ENCODE data around the gene BBS12. TPM values are rescaled to one million over a fixed set of nuclear protein-coding genes. Genes with fewer than 3 reads are reported as not detected.

BBS12 gene
- total RNA-seq, 1 donor from 2014 or later = 5.4 TPM

GRCh38 chr4:122744229-122744628 lies 11.7 kb downstream of the BBS12 start:
- Histone ChIP-seq H3K36me3 (peaks cover 21% of the 10 kb centered on the region), H3K27me3 (ENCODE audit: low read depth) (no peaks in the 10 kb centered on the region), H3K4me3 (no peak overlapping the region), H3K27ac (replicated peaks) (no peak overlapping the region), H3K9me3 (replicated peaks) (no peaks in the 10 kb centered on the region), H3K4me1 (no peaks in the 10 kb centered on the region)
- intact Hi-C loops (cut with micrococcal nuclease) = no loop called here
- TF ChIP-seq, protein P1, sequence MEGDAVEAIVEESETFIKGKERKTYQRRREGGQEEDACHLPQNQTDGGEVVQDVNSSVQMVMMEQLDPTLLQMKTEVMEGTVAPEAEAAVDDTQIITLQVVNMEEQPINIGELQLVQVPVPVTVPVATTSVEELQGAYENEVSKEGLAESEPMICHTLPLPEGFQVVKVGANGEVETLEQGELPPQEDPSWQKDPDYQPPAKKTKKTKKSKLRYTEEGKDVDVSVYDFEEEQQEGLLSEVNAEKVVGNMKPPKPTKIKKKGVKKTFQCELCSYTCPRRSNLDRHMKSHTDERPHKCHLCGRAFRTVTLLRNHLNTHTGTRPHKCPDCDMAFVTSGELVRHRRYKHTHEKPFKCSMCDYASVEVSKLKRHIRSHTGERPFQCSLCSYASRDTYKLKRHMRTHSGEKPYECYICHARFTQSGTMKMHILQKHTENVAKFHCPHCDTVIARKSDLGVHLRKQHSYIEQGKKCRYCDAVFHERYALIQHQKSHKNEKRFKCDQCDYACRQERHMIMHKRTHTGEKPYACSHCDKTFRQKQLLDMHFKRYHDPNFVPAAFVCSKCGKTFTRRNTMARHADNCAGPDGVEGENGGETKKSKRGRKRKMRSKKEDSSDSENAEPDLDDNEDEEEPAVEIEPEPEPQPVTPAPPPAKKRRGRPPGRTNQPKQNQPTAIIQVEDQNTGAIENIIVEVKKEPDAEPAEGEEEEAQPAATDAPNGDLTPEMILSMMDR (IDR thresholded peaks at IDR 0.05; ENCODE audit: borderline replicate concordance) = no peak
- no peak for DNase-seq

GRCh38 chr4:122746485-122746965 lies 14.0 kb downstream of the BBS12 start:
- Histone ChIP-seq H3K36me3 (peaks cover 21% of the 10 kb centered on the region), H3K4me1 (no peaks in the 10 kb centered on the region), H3K4me3 (no peak overlapping the region), H3K27ac (replicated peaks) (no peak overlapping the region), H3K9me3 (replicated peaks) (no peaks in the 10 kb centered on the region), H3K27me3 (ENCODE audit: low read depth) (no peaks in the 10 kb centered on the region)
- intact Hi-C loops (cut with micrococcal nuclease) = no loop called here
- no peak for DNase-seq
- TF ChIP-seq, protein P1 (IDR thresholded peaks at IDR 0.05; ENCODE audit: borderline replicate concordance) = no peak

DNA sequence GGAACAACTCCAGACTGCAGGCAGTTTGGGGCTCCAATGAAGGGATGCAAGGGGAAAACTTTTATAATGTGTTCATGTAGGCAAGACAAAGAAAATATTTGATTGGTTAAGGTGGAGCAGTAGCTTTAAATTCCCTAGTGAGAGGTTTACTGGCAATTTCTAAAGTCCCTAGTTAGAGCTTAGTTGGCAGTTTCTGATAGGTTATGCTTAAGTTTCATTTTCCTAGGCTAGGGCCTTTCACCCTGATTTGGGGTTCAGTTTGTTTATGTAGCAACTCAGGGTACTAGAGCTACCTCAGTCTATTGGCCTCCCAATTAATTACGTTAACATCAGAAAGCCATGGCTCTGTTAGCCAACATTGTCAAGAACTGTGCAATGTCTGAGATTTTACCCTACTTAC lies 14.6 kb downstream of the BBS12 start:
- Histone ChIP-seq H3K36me3 (peaks cover 19% of the 10 kb centered on the region), H3K27me3 (ENCODE audit: low read depth) (no peaks in the 10 kb centered on the region), H3K27ac (replicated peaks) (no peak overlapping the region), H3K4me1 (no peaks in the 10 kb centered on the region), H3K9me3 (replicated peaks) (no peaks in the 10 kb centered on the region), H3K4me3 (no peak overlapping the region)
- TF ChIP-seq, protein P1 (IDR thresholded peaks at IDR 0.05; ENCODE audit: borderline replicate concordance) = no peak
- intact Hi-C loops (cut with micrococcal nuclease) = no loop called here
- DNase-seq = no peak

- no peaks in the 10 kb centered on the region for H3K9me3 ChIP-seq (replicated peaks)
- intact Hi-C loops (cut with micrococcal nuclease) = no loop called here
- no peak overlapping the region for H3K27ac ChIP-seq (replicated peaks)
- H3K4me3 ChIP-seq = no peak overlapping the region
- no peaks in the 10 kb centered on the region for H3K27me3 ChIP-seq (ENCODE audit: low read depth)
- TF ChIP-seq, protein P1 (IDR thresholded peaks at IDR 0.05; ENCODE audit: borderline replicate concordance) = no peak
- peaks cover 11% of the 10 kb centered on the region for H3K36me3 ChIP-seq
- no peaks in the 10 kb centered on the region for H3K4me1 ChIP-seq
- no peak for DNase-seq
Measured at GRCh38 chr4:122747883-122748282, 15.4 kb downstream of the BBS12 start.

GRCh38 chr4:122749704-122750454 lies 17.4 kb downstream of the BBS12 start:
- intact Hi-C loops (cut with micrococcal nuclease) = no loop called here
- H3K9me3 ChIP-seq (replicated peaks) = no peaks in the 10 kb centered on the region
- H3K4me1 ChIP-seq = no peaks in the 10 kb centered on the region
- no peak overlapping the region for H3K4me3 ChIP-seq
- TF ChIP-seq, protein P1 (IDR thresholded peaks at IDR 0.05; ENCODE audit: borderline replicate concordance) = no peak
- no peak overlapping the region for H3K27ac ChIP-seq (replicated peaks)
- DNase-seq = no peak
- no peaks in the 10 kb centered on the region for H3K36me3 ChIP-seq
- no peaks in the 10 kb centered on the region for H3K27me3 ChIP-seq (ENCODE audit: low read depth)

Data from left ventricle myocardium inferior (tissue), 1 donor.